ENCODE measurements around the gene CD34. TPM values are rescaled to one million over a fixed set of nuclear protein-coding genes. Genes with fewer than 3 reads are reported as not detected.

Gene CD34
- total RNA-seq, 1 donor from 2014 or later: 1.2 TPM

- Mint-ChIP-seq H3K27ac (no peak overlapping the region), H3K4me1 (peaks cover 3% of the 10 kb centered on the region), H3K4me3 (no peak overlapping the region), H3K9me3 (no peaks in the 10 kb centered on the region), H3K27me3 (ENCODE audit: low read depth) (peaks cover 15% of the 10 kb centered on the region), H3K36me3 (no peaks in the 10 kb centered on the region)
- no peak for TF ChIP-seq CTCF (IDR thresholded peaks at IDR 0.05; ENCODE audit: unreplicated experiment)
- no peak for DNase-seq (ENCODE audit: low spot score in 2 of 2, unreplicated experiment in 2 of 2)
Observed at GRCh38 chr1:207903053-207903452, 7.9 kb downstream of the CD34 start.

GRCh38 chr1:207902566-207902965 is 8.4 kb downstream of the CD34 start:
- Mint-ChIP-seq H3K36me3 (no peaks in the 10 kb centered on the region), H3K9me3 (no peaks in the 10 kb centered on the region), H3K4me3 (no peak overlapping the region), H3K27ac (no peak overlapping the region), H3K4me1 (peaks cover 3% of the 10 kb centered on the region), H3K27me3 (ENCODE audit: low read depth) (peaks cover 11% of the 10 kb centered on the region)
- no peak for TF ChIP-seq CTCF (IDR thresholded peaks at IDR 0.05; ENCODE audit: unreplicated experiment)
- DNase-seq (ENCODE audit: low spot score in 2 of 2, unreplicated experiment in 2 of 2): no peak

GRCh38 chr1:207901041-207901653 is 9.8 kb downstream of the CD34 start:
- DNase-seq (ENCODE audit: low spot score in 2 of 2, unreplicated experiment in 2 of 2): no peak

GRCh38 chr1:207898836-207899235 is 12.1 kb downstream of the CD34 start:
- no peaks in the 10 kb centered on the region for H3K36me3 Mint-ChIP-seq
- H3K27me3 Mint-ChIP-seq (ENCODE audit: low read depth): peaks cover 27% of the 10 kb centered on the region
- peaks cover 3% of the 10 kb centered on the region for H3K4me1 Mint-ChIP-seq
- H3K9me3 Mint-ChIP-seq: no peaks in the 10 kb centered on the region
- no peak overlapping the region for H3K27ac Mint-ChIP-seq
- no peak for DNase-seq (ENCODE audit: low spot score in 2 of 2, unreplicated experiment in 2 of 2)
- TF ChIP-seq CTCF (IDR thresholded peaks at IDR 0.05; ENCODE audit: unreplicated experiment): no peak
- no peak overlapping the region for H3K4me3 Mint-ChIP-seq

More at GRCh38 chr1:207901041-207901653, 9.8 kb downstream of the CD34 start:
- no peak overlapping the region for H3K4me3 Mint-ChIP-seq
- H3K9me3 Mint-ChIP-seq: no peaks in the 10 kb centered on the region
- peaks cover 3% of the 10 kb centered on the region for H3K4me1 Mint-ChIP-seq
- no peak for TF ChIP-seq CTCF (IDR thresholded peaks at IDR 0.05; ENCODE audit: unreplicated experiment)
- H3K27me3 Mint-ChIP-seq (ENCODE audit: low read depth): peaks cover 7% of the 10 kb centered on the region
- H3K36me3 Mint-ChIP-seq: no peaks in the 10 kb centered on the region
- H3K27ac Mint-ChIP-seq: no peak overlapping the region

GRCh38 chr1:207898260-207898659 is 12.7 kb downstream of the CD34 start:
- no peak for DNase-seq (ENCODE audit: low spot score in 2 of 2, unreplicated experiment in 2 of 2)
- Mint-ChIP-seq H3K27me3 (ENCODE audit: low read depth) (peaks cover 32% of the 10 kb centered on the region), H3K9me3 (no peaks in the 10 kb centered on the region), H3K4me3 (no peak overlapping the region), H3K4me1 (peaks cover 3% of the 10 kb centered on the region), H3K36me3 (no peaks in the 10 kb centered on the region), H3K27ac (no peak overlapping the region)
- no peak for TF ChIP-seq CTCF (IDR thresholded peaks at IDR 0.05; ENCODE audit: unreplicated experiment)

GRCh38 chr1:207897188-207897587 is 13.7 kb downstream of the CD34 start:
- H3K4me1 Mint-ChIP-seq: no peaks in the 10 kb centered on the region
- peaks cover 38% of the 10 kb centered on the region for H3K27me3 Mint-ChIP-seq (ENCODE audit: low read depth)
- H3K4me3 Mint-ChIP-seq: no peak overlapping the region
- H3K36me3 Mint-ChIP-seq: no peaks in the 10 kb centered on the region
- no peak for DNase-seq (ENCODE audit: low spot score in 2 of 2, unreplicated experiment in 2 of 2)
- H3K9me3 Mint-ChIP-seq: no peaks in the 10 kb centered on the region
- H3K27ac Mint-ChIP-seq: no peak overlapping the region
- peak; percentile 51 for TF ChIP-seq CTCF (IDR thresholded peaks at IDR 0.05; ENCODE audit: unreplicated experiment)

Measured in mesothelial cell of epicardium (in vitro differentiated cells).